ENCODE measurements around the gene LRRC51.

LRRC51 gene

DNA sequence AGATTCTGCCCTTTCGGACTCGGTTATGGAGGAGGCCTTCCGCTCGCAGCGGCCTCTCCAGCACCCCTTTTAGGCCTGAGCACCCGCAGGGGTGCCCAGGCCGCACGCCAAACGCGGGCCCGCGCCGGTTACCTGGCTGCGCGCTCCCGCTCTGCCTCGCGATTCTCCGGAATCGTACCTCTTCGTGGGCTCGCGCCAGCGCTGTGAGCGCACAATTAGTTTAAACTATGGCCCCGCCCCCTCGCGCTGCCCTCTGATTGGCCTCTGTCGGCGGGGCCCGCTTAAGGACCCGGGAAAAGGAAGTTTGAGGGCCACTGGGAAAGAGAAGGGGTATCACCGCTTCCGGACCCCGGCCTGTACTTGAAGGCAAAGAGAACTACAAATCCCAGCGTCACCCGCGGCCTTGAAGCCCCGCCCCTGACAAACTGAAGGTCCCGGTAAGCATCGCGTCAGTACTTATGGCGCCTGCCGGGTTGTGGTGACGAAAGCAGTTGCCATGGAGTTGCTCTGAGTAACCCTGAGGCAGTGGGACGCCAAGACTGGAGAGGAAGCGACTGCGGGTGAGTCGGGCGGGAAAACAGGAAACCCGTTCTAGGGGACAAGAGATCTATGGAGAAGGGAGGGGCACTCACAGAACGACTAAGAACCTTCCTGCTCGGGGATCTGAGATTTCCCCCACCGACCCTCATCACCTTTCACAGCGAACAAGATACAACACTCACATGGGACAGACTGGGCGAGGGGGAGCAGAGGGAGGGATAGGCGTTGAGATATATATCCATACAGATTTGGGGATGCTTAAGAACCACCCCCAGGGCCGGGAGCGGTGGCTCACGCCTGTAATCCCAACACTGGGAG lies at the start of gene LRRC51, which contains the start of gene NUMA1:
TSS of gene LRRC51 (plus strand) at position 525 of the 858 bp plus-strand sequence. CDS start 8,234 bp downstream, outside the sequence.
TSS of gene NUMA1 (minus strand) at position 217 of the 858 bp plus-strand sequence. CDS start 44,599 bp downstream, outside the sequence.
- H3K27me3 Mint-ChIP-seq, result no peaks in the 10 kb centered on the region
- DNase-seq, result peak; percentile 100
- H3K27ac Mint-ChIP-seq, result peak within 1 kb of the TSS; percentile 93
- H3K4me3 Mint-ChIP-seq, result peak within 1 kb of the TSS; percentile 88
- H3K36me3 Mint-ChIP-seq, result peaks cover 21% of the 10 kb centered on the region
- H3K9me3 Mint-ChIP-seq, result no peaks in the 10 kb centered on the region
- H3K4me1 Mint-ChIP-seq, result peaks cover 60% of the 10 kb centered on the region
- CTCF ChIA-PET, result interaction anchor here (0.9 to 3.1 kb wide), 4 partner anchors 11 to 350 kb away, joined by 4 to 27 read pairs (median 6); no protein-coding TSS in a partner anchor

DNA sequence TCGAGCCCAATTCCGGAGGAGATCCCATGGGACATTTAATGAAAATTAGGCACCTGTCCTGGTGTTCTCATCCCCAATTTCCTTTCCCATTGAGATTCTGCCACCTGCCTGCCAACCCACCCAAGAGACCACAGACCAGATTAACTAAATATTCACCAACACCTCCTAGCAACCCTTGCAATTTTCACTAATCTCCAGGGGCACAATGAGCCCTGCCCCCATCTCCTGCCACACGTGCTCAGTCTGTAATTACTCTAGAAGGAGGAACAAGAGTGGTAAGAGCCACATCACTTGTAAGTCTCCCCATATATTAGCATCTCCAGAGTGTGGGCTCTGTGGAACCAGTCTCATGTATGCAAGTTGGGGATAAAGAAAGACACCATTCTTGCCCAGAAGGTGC lies 44.0 kb upstream of the LRRC51 start:
- CTCF ChIA-PET, result interaction anchor here (1.4 to 2.4 kb wide), 2 partner anchors 12 to 107 kb away, joined by 6 to 7 read pairs; no protein-coding TSS in a partner anchor
- peaks cover 18% of the 10 kb centered on the region for H3K4me1 Mint-ChIP-seq
- H3K4me3 Mint-ChIP-seq, result no peak overlapping the region
- no peaks in the 10 kb centered on the region for H3K9me3 Mint-ChIP-seq
- peaks cover 25% of the 10 kb centered on the region for H3K36me3 Mint-ChIP-seq
- no peak for DNase-seq
- H3K27ac Mint-ChIP-seq, result no peak overlapping the region
- H3K27me3 Mint-ChIP-seq, result no peaks in the 10 kb centered on the region

GRCh38 chr11:72037554-72038311 lies 42.9 kb upstream of the LRRC51 start:
- CTCF ChIA-PET, result interaction anchor here (2.4 to 4.4 kb wide), 3 partner anchors 9 to 106 kb away, joined by 6 to 36 read pairs (median 19); no protein-coding TSS in a partner anchor
- peaks cover 16% of the 10 kb centered on the region for H3K4me1 Mint-ChIP-seq
- no peak for DNase-seq
- H3K36me3 Mint-ChIP-seq, result peaks cover 30% of the 10 kb centered on the region
- H3K27me3 Mint-ChIP-seq, result no peaks in the 10 kb centered on the region
- H3K27ac Mint-ChIP-seq, result no peak overlapping the region
- no peaks in the 10 kb centered on the region for H3K9me3 Mint-ChIP-seq
- no peak overlapping the region for H3K4me3 Mint-ChIP-seq

DNA sequence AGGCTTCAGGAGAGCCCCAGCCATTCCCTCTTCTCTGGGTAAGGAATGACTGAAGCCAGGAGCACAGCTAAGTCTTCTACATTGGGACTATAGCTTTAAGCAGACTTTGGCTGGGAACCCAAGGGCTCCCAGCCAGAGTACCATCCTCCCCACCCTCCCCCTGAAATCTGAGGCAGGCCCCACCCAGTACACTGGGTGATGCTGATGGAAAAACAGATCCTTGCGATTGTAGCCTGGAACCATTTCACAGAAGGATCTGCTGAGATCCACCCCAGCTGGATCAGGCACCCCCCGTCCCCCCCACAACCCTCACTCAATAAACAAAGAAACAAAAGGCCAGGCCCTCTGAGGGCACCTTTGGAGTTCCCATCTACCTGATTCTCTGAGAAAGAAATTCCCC lies 42.2 kb upstream of the LRRC51 start:
- DNase-seq, result no peak
- no peak overlapping the region for H3K27ac Mint-ChIP-seq
- peaks cover 31% of the 10 kb centered on the region for H3K36me3 Mint-ChIP-seq
- no peaks in the 10 kb centered on the region for H3K27me3 Mint-ChIP-seq
- no peaks in the 10 kb centered on the region for H3K9me3 Mint-ChIP-seq
- H3K4me3 Mint-ChIP-seq, result no peak overlapping the region
- CTCF ChIA-PET, result interaction anchor here (1.8 to 4.4 kb wide), 3 partner anchors 9 to 106 kb away, joined by 6 to 36 read pairs (median 19); no protein-coding TSS in a partner anchor
- H3K4me1 Mint-ChIP-seq, result peaks cover 18% of the 10 kb centered on the region

DNA sequence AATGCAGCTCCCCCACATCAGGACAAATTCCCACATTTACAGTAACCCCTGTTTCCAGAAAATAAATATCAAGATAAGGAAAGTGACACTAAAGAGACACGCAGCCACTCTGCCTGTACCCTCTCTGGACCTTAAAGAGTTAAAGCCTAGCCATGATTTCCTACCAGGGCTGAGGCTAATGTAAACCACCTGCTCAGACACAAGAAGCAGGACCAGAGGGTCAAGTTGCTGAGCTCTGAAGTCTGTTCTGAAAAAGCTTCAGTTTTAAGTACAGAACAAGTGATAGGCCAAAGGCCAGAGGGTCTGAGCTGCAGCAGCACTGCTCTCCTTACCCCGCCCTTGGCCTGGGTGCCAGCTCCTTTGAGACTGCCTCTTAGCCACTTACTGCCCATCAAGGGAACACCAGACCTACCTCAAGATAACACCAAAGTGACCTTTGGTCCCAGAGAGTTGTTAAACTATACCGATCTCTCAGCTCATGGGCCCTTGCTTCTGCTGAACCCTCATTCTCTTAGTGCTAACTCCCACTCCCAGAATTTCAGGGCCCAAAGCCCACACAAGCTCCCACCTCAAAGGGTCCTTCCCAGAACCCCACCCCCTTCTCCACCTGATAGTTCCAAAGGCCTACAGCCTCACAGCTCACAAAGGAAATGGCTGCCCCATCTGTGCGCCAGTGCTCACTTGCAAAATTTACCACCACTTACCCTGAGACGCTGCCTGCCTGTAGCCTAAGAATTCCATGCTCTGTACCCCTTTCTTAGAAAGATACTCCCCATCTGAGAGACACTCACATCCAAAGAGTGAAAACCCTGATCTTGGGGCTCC lies 41.4 kb upstream of the LRRC51 start:
- no peaks in the 10 kb centered on the region for H3K27me3 Mint-ChIP-seq
- peaks cover 22% of the 10 kb centered on the region for H3K4me1 Mint-ChIP-seq
- H3K4me3 Mint-ChIP-seq, result no peak overlapping the region
- no peaks in the 10 kb centered on the region for H3K9me3 Mint-ChIP-seq
- H3K36me3 Mint-ChIP-seq, result peaks cover 27% of the 10 kb centered on the region
- CTCF ChIA-PET, result interaction anchor here (1.2 to 4.4 kb wide), 7 partner anchors 10 to 105 kb away, joined by 4 to 36 read pairs (median 6); no protein-coding TSS in a partner anchor
- no peak for DNase-seq
- H3K27ac Mint-ChIP-seq, result no peak overlapping the region

DNA sequence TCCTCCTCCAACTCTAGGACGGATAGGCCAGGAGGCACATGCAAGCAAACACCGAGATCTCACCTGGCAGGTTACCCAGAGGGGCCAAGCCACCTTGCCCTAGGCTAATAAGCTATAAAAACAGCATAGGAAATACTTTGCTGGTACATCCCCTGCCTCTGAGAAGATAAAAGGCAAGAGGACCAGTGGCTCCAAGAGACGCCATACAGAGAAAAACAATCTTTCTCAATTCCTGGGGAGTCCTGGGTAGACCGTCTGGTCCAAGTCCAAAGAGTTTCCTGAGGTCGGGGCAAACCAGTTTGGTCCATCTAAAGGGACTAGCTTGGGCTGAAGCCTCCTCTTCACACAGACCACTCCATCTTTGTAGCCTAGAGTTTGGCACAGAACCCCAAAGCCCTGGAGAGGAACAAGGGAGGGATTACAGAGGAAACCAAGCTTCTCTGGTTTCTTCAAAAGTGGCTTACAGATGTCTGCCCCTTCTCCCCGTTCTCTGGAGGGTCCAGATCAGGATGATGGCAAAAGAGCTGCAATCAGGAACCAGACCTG lies 40.7 kb upstream of the LRRC51 start:
- no peaks in the 10 kb centered on the region for H3K27me3 Mint-ChIP-seq
- no peak for DNase-seq
- H3K4me3 Mint-ChIP-seq, result no peak overlapping the region
- no peak overlapping the region for H3K27ac Mint-ChIP-seq
- H3K9me3 Mint-ChIP-seq, result no peaks in the 10 kb centered on the region
- H3K4me1 Mint-ChIP-seq, result peaks cover 26% of the 10 kb centered on the region
- CTCF ChIA-PET, result interaction anchor here (1.2 to 4.4 kb wide), 7 partner anchors 11 to 104 kb away, joined by 4 to 36 read pairs (median 6); no protein-coding TSS in a partner anchor
- H3K36me3 Mint-ChIP-seq, result peaks cover 28% of the 10 kb centered on the region

GRCh38 chr11:72040491-72041363 lies 39.9 kb upstream of the LRRC51 start:
- Mint-ChIP-seq H3K27ac (no peak overlapping the region), H3K36me3 (peaks cover 23% of the 10 kb centered on the region), H3K27me3 (no peaks in the 10 kb centered on the region), H3K4me1 (peaks cover 23% of the 10 kb centered on the region), H3K4me3 (no peak overlapping the region), H3K9me3 (no peaks in the 10 kb centered on the region)
- peak; percentile 84 for DNase-seq
- CTCF ChIA-PET, result interaction anchor here (1.2 to 4.4 kb wide), 5 partner anchors 11 to 50 kb away, joined by 4 to 36 read pairs (median 16); no protein-coding TSS in a partner anchor

DNA sequence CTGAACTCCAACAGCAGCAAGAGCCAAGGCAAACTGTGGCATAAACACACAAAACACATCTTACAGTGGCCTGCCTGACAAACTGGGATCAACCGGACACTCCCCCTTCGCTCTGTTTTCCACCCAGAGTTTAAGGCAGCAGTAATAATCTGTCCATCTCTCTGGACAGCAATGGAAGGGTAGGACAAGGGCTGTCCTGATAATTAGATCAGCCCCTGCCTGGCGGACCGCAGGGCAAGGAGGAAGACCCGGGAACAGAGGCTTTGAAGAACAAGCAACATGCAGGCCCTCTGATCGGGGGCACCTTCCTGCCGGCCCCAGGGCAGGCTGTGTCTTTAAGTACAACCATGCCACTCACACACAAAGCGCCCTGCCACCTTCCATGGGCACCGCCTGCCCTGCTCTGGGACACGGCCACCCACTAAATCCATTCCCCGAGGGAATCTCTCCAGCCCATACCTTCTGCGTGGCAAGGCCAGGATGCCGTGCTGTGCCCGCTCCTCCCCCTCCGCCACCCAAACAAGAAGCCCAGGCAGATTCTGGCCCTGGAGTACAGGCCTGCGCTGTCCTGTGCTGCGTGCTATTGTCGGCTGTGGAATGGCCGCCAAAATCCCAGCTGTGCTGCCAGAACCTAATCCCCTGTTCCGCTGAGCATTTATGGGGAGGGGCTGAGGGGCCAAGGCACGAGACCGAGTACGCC lies 39.1 kb upstream of the LRRC51 start:
- H3K4me3 Mint-ChIP-seq, result no peak overlapping the region
- peak; percentile 60 for DNase-seq
- CTCF ChIA-PET, result interaction anchor here (1.2 to 4.4 kb wide), 3 partner anchors 12 to 16 kb away, joined by 3 to 36 read pairs (median 19); no protein-coding TSS in a partner anchor
- no peak overlapping the region for H3K27ac Mint-ChIP-seq
- H3K36me3 Mint-ChIP-seq, result peaks cover 18% of the 10 kb centered on the region
- no peaks in the 10 kb centered on the region for H3K27me3 Mint-ChIP-seq
- peaks cover 18% of the 10 kb centered on the region for H3K4me1 Mint-ChIP-seq
- H3K9me3 Mint-ChIP-seq, result no peaks in the 10 kb centered on the region

DNA sequence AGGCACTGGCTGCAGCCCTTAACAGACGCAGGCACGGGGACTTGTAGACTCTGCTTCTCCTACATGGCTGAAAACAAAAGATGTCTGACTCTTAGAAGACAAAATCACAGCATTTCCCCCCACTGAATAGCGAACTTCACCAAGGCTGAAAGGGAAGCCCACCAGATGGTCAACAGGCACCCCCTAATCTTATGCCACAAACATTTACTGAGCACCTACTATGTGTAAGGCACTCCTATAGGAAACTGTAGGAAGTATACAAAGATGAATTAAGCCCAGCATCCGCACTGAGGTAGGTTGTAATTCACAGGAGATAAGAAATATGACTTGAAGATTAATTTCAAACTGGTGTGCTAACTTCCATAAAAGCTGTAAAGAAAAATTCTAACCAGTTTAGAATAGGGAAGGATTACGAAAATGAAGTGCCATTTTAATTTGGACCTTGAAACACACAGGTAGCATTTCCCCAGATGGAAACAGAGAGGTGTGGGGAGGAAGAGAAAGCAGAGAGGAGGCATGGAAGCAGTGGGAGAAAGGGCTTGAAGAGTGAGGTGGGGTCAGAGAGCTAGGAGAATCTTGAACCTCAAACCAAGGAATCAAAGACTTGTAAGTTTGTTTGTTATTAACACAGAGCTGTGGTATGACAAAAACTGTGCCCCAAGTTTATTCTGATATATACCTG lies 38.4 kb upstream of the LRRC51 start:
- no peaks in the 10 kb centered on the region for H3K9me3 Mint-ChIP-seq
- no peak for DNase-seq
- H3K36me3 Mint-ChIP-seq, result peaks cover 12% of the 10 kb centered on the region
- no peaks in the 10 kb centered on the region for H3K27me3 Mint-ChIP-seq
- H3K4me3 Mint-ChIP-seq, result no peak overlapping the region
- no peak overlapping the region for H3K27ac Mint-ChIP-seq
- H3K4me1 Mint-ChIP-seq, result peaks cover 12% of the 10 kb centered on the region
- CTCF ChIA-PET, result interaction anchor here (1.0 to 1.2 kb wide), 2 partner anchors 13 to 17 kb away, joined by 3 read pairs; no protein-coding TSS in a partner anchor

GRCh38 chr11:72045849-72046248 lies 34.8 kb upstream of the LRRC51 start:
- CTCF ChIA-PET, result no interaction called here
- Mint-ChIP-seq H3K9me3 (no peaks in the 10 kb centered on the region), H3K4me1 (peaks cover 12% of the 10 kb centered on the region)

DNA sequence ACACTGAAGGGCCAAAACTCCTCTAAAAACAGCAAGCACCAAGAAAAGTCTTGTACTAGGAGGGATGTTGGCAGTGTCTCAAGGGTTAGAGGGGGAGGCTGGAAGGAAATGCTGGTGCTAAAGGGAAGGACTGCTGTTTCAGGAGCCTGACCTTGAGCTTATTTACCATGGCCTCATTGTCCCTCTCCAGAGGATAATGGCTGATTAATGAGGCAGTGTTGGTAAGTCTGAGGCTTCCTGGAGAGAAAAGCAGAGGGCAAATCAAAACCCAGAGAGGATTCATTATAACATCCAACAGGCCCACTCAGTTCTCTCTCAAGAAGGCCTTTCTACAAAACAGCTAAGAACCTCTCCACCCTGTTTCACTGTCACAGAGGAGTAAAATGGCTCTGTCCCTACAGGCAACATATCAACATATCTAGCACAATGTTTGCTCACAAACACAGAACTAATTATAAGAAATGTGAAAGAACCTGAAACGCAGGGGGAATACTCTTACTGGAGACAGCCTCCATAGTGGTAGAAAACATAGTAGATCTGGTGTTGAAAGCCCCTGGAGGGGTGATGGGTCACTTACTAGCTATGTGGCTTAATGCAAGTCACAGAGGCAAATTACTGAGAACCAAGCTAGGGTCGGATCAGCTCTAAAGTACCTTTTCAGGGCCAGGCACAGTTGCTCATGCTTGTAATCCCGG lies 31.7 kb upstream of the LRRC51 start:
- Mint-ChIP-seq H3K9me3 (no peaks in the 10 kb centered on the region), H3K4me1 (peaks cover 6% of the 10 kb centered on the region), H3K4me3 (no peak overlapping the region), H3K27ac (peak overlapping the region; percentile 24), H3K36me3 (peaks cover 23% of the 10 kb centered on the region), H3K27me3 (no peaks in the 10 kb centered on the region)
- CTCF ChIA-PET, result interaction anchor here (1.0 to 1.2 kb wide), 3 partner anchors 24 to 94 kb away, joined by 3 to 4 read pairs (median 3); no protein-coding TSS in a partner anchor
- no peak for DNase-seq

More at GRCh38 chr11:72045849-72046248, 34.8 kb upstream of the LRRC51 start:
- Mint-ChIP-seq H3K27me3 (no peaks in the 10 kb centered on the region), H3K4me3 (no peak overlapping the region), H3K36me3 (peaks cover 21% of the 10 kb centered on the region), H3K27ac (no peak overlapping the region)
- DNase-seq, result no peak

Measured in activated naive CD4-positive, alpha-beta T cell treated with anti-CD3 and anti-CD28 coated beads, Interleukin-2, amount 10 ng/mL, durations not matched to agents 7 days and 5 days (primary cell).